ENCODE results near the gene WWOX. TPM values are rescaled to one million over a fixed set of nuclear protein-coding genes. Genes with fewer than 3 reads are reported as not detected.

WWOX gene
- total and polyA plus RNA-seq, 2 donors (not counting 1 experiment from before 2014, with no cell fraction given), result 10.5 to 42.3 TPM

DNA sequence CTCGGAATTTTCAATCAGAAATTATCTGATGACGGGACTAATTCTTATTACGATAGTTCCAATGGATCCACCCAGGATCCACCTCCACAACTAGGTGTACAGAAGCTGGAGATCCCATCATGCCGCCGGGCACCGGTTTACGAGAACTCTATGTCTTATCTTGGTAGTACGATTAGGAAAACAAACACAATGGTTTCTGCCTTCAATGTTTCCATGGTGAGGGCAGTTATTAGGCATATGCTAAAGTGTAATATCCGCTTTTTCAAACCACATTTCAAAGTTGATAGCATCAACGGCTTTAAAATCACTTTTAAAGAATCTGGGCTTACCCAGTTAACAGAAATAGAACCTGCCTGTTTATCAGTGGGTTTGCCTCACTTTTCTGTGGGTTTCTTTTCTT is 795.4 kb downstream of the WWOX start:
- Mint-ChIP-seq H3K4me3 (no peak overlapping the region), H3K27ac (no peak overlapping the region), H3K27me3 (no peaks in the 10 kb centered on the region), H3K9me3 (ENCODE audit: insufficient read depth) (no peaks in the 10 kb centered on the region), H3K4me1 (peaks cover 33% of the 10 kb centered on the region)
- Histone ChIP-seq H3K9me3 (ENCODE audit: control extremely low read depth in 1 of 3, control insufficient read depth in 2 of 3, insufficient read depth in 1 of 3, low read length in 2 of 3) (peaks cover 0 to 2% (median 0%) of the 10 kb centered on the region in 3 donors), H2AFZ (ENCODE audit: insufficient read depth, low read depth, low read length, poor library complexity, severe bottlenecking) (no peak overlapping the region), H3K27me3 (replicated peaks in 1 of 4; ENCODE audit: control extremely low read depth in 1 of 4, control insufficient read depth in 3 of 4, insufficient read depth in 4 of 4, low read length in 3 of 4) (no peaks in the 10 kb centered on the region), H3K27ac (ENCODE audit: low read length in 2 of 2) (no peak overlapping the region), H3K79me2 (ENCODE audit: control insufficient read depth, insufficient read depth, low read length) (no peaks in the 10 kb centered on the region), H4K20me1 (ENCODE audit: control insufficient read depth, insufficient read depth, low read length, poor library complexity, severe bottlenecking) (no peaks in the 10 kb centered on the region), H3K4me2 (replicated peaks; ENCODE audit: low read depth, low read length, poor library complexity, severe bottlenecking) (no peak overlapping the region), H3K4me1 (ENCODE audit: control insufficient read depth in 2 of 2, insufficient read depth in 2 of 2, low read length in 2 of 2) (peaks cover 20 to 22% of the 10 kb centered on the region in 2 donors), H3K36me3 (replicated peaks in 1 of 2; ENCODE audit: control extremely low read depth in 1 of 2, control insufficient read depth in 1 of 2, extremely low read depth in 1 of 2, insufficient read depth in 2 of 2, low read length in 1 of 2) (no peaks in the 10 kb centered on the region), H3K4me3 (ENCODE audit: control extremely low read depth in 1 of 5, extremely low read depth in 1 of 5, insufficient read depth in 1 of 5, low read depth in 2 of 5, low read length in 4 of 5) (no peak overlapping the region), H3K9ac (ENCODE audit: low read length) (no peak overlapping the region)
- no peak for DNase-seq
- 94% methylated on average over 3 of the region's 10 CpGs for WGBS (ENCODE audit: insufficient coverage)
- ChIA-PET CTCF (no interaction called here), POLR2A (no interaction called here)
- no peak for ATAC-seq (ENCODE audit: low read depth)
- intact Hi-C loops (cut with micrococcal nuclease), result no loop called here
- TF ChIP-seq CTCF (IDR thresholded peaks at IDR 0.05), result no peak
- TF ChIP-seq EZH2 (IDR thresholded peaks at IDR 0.05; ENCODE audit: borderline replicate concordance, insufficient read depth, low read depth, low read length, poor library complexity, severe bottlenecking), result no peak

DNA sequence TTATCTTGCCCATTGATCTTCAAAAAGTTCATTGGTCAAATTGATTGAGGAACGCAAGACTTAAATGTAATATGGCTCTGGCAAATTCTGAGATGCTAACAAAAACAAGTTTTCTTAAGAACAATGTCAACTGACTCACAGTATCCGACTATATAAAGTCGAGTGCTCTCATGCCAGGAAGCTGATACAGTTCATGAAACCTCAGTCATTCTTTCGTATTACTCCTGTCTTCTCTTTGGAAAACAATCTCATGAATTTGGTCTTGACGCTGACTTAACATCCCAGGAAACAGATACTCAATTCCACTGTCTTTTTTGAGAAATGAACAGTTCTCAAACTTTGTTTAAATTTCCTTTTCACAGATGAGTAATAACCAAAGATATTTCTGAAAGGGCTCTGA is 796.2 kb downstream of the WWOX start:
- no peaks in the 10 kb centered on the region for H3K36me3 ChIP-seq (replicated peaks in 1 of 2; ENCODE audit: control extremely low read depth in 1 of 2, control insufficient read depth in 1 of 2, extremely low read depth in 1 of 2, insufficient read depth in 2 of 2, low read length in 1 of 2)
- DNase-seq (no peak), ATAC-seq (ENCODE audit: low read depth) (no peak)
- no peak for TF ChIP-seq EZH2 (IDR thresholded peaks at IDR 0.05; ENCODE audit: borderline replicate concordance, insufficient read depth, low read depth, low read length, poor library complexity, severe bottlenecking)
- no peak for TF ChIP-seq CTCF (IDR thresholded peaks at IDR 0.05)
- H3K9ac ChIP-seq (ENCODE audit: low read length), result no peak overlapping the region
- CTCF ChIA-PET, result no interaction called here
- H3K4me2 ChIP-seq (replicated peaks; ENCODE audit: low read depth, low read length, poor library complexity, severe bottlenecking), result no peak overlapping the region
- Mint-ChIP-seq H3K27me3 (no peaks in the 10 kb centered on the region), H3K9me3 (ENCODE audit: insufficient read depth) (no peaks in the 10 kb centered on the region), H3K27ac (no peak overlapping the region), H3K4me3 (no peak overlapping the region), H3K4me1 (peaks cover 26% of the 10 kb centered on the region)
- H4K20me1 ChIP-seq (ENCODE audit: control insufficient read depth, insufficient read depth, low read length, poor library complexity, severe bottlenecking), result no peaks in the 10 kb centered on the region
- no peak overlapping the region for H3K27ac ChIP-seq (ENCODE audit: low read length in 2 of 2)
- H3K4me1 ChIP-seq (ENCODE audit: control insufficient read depth in 2 of 2, insufficient read depth in 2 of 2, low read length in 2 of 2), result peaks cover 14 to 16% of the 10 kb centered on the region in 2 donors
- H3K4me3 ChIP-seq (ENCODE audit: control extremely low read depth in 1 of 5, extremely low read depth in 1 of 5, insufficient read depth in 1 of 5, low read depth in 2 of 5, low read length in 4 of 5), result no peak overlapping the region
- WGBS (ENCODE audit: insufficient coverage), result 92% methylated on average over 5 of the region's 5 CpGs
- POLR2A ChIA-PET, result no interaction called here
- no peaks in the 10 kb centered on the region for H3K79me2 ChIP-seq (ENCODE audit: control insufficient read depth, insufficient read depth, low read length)
- peaks cover 0 to 2% (median 0%) of the 10 kb centered on the region in 3 donors for H3K9me3 ChIP-seq (ENCODE audit: control extremely low read depth in 1 of 3, control insufficient read depth in 2 of 3, insufficient read depth in 1 of 3, low read length in 2 of 3)
- no peaks in the 10 kb centered on the region for H3K27me3 ChIP-seq (replicated peaks in 1 of 4; ENCODE audit: control extremely low read depth in 1 of 4, control insufficient read depth in 3 of 4, insufficient read depth in 4 of 4, low read length in 3 of 4)
- no peak overlapping the region for H2AFZ ChIP-seq (ENCODE audit: insufficient read depth, low read depth, low read length, poor library complexity, severe bottlenecking)
- intact Hi-C loops (cut with micrococcal nuclease), result no loop called here
